SU-DHL-6 (cell line): Measurements from ENCODE around the gene MAPK11.

ENCODE experiments used
- EZH2phosphoT487 ChIP-seq: fragments of 200-600 bp; sonication (generic), shearing (Covaris generic); conservative IDR thresholded peaks from 2 replicates; pipeline ENCODE4 v1.6.1; 2018; ENCODE audit warnings: mild to moderate bottlenecking, antibody characterized with exemption, low read length, moderate library complexity, mixed read lengths
- TF ChIP-seq, protein P1 (sequence below): fragments of 200-600 bp; sonication (generic); IDR thresholded peaks from one replicate; pipeline ENCODE4 v1.5.1; 2017; ENCODE audit warnings: antibody characterized with exemption, mild to moderate bottlenecking, low read length, moderate library complexity; ENCODE audit not compliant: insufficient read depth, poor library complexity, severe bottlenecking

DNA sequence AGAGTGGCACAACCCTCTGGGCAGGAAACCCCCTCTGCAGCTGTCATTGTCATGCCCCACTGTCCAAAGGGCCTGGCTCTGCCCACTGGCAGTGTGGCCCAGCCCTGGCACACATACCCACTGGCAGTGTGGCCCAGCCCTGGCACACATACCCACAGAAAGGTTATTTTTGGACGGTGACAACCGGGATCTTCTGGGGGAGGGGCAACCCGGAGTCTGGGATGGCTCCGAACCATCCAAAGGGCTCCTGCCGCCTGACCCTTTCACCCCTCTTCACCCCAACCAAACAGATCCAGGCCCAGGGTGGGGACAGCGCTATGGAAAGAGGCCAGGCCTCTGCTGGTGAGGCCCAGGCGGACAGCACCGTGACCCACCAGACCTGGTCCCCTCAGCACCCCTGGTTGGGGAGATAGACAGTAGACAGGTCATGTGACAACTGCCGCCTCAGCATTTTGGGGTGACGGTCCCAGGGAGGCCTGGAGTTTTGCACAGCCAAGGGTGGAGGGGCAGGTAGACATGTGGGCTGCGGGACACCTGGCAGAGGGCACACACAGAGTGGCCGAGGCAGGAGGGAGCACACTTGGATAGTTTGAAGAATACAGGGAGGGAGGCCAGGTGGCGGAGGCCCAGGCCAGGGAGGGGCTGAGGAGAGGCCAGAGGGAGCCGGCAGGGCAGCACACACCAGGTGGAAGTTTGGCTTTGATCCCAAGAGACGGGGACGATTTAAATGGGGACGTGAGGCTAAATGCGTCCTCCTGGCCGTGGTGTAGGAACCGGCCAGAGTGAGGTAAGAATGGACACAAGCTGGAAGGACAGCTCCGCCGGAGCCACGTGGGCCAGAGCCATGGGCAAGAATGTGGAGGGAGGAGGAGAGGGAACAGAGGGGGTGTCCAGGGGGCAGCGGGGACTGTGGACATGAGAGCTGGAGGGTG lies 11.6 kb downstream of the MAPK11 start:
- TF ChIP-seq, protein P1, sequence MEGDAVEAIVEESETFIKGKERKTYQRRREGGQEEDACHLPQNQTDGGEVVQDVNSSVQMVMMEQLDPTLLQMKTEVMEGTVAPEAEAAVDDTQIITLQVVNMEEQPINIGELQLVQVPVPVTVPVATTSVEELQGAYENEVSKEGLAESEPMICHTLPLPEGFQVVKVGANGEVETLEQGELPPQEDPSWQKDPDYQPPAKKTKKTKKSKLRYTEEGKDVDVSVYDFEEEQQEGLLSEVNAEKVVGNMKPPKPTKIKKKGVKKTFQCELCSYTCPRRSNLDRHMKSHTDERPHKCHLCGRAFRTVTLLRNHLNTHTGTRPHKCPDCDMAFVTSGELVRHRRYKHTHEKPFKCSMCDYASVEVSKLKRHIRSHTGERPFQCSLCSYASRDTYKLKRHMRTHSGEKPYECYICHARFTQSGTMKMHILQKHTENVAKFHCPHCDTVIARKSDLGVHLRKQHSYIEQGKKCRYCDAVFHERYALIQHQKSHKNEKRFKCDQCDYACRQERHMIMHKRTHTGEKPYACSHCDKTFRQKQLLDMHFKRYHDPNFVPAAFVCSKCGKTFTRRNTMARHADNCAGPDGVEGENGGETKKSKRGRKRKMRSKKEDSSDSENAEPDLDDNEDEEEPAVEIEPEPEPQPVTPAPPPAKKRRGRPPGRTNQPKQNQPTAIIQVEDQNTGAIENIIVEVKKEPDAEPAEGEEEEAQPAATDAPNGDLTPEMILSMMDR: no peak
- TF ChIP-seq EZH2phosphoT487: no peak
